Chondrocyte (in vitro differentiated cells): ENCODE data around the gene INSC. TPM values are rescaled to one million over a fixed set of nuclear protein-coding genes. Genes with fewer than 3 reads are reported as not detected.

Experiments
- DNase-seq: peaks from one replicate; pipeline ENCODE4 v3.0.0; 2021; ENCODE audit warnings: mixed read lengths, low spot score
- H3K27ac Mint-ChIP-seq: one replicate; pipeline ENCODE4 v1.8.0; 2021; ENCODE audit warnings: mild to moderate bottlenecking, moderate library complexity, mixed read lengths; ENCODE audit not compliant: unreplicated experiment
- H3K27me3 Mint-ChIP-seq: 2 replicates; pipeline ENCODE4 v1.8.0; 2021; ENCODE audit warnings: low read depth, mixed read lengths
- H3K36me3 Mint-ChIP-seq: 2 replicates; pipeline ENCODE4 v1.8.0; 2021; ENCODE audit warnings: low read depth, mixed read lengths
- H3K4me1 Mint-ChIP-seq: 2 replicates; pipeline ENCODE4 v1.8.0; 2021; ENCODE audit warnings: low read depth, mild to moderate bottlenecking, mixed read lengths
- H3K4me3 Mint-ChIP-seq: one replicate; pipeline ENCODE4 v1.8.0; 2021; ENCODE audit warnings: mild to moderate bottlenecking, moderate library complexity, mixed read lengths; ENCODE audit not compliant: unreplicated experiment
- H3K9me3 Mint-ChIP-seq: 2 replicates; pipeline ENCODE4 v1.8.0; 2021; ENCODE audit warnings: low read depth, mixed read lengths
- total RNA-seq: library from RNA; stranded (reverse); gene quantifications from 3 replicates; pipeline ENCODE4 v1.2.1, GENCODE V29; 2021
- TF ChIP-seq, protein P1 (sequence below): fragments of 200-600 bp; sonication (generic); IDR thresholded peaks from 2 replicates; pipeline ENCODE4 v1.5.0; 2021; ENCODE audit warnings: antibody characterized with exemption, mild to moderate bottlenecking, moderate library complexity

The INSC gene
- total RNA-seq, 1 donor from 2014 or later: not detected

DNA sequence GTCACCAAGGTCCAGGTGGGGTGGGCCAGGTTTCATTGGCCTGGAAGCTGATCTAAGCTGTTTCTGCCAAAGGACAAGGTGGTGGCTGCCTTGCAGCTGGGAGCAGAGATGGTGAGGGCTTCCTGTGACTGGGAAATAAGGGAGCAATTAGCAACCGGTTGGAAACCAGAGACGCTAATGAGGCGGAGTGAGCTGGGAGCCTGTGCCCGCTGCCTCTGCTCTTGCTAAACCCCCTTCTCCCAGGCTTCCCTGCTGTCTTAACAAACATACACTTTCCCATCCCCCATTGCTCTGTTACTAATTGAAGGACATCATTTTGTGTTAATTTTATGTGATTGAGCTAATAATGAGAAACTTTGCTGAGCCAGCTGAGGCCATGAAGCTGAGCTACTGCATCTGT is 121.8 kb downstream of the INSC start:
- TF ChIP-seq, protein P1, sequence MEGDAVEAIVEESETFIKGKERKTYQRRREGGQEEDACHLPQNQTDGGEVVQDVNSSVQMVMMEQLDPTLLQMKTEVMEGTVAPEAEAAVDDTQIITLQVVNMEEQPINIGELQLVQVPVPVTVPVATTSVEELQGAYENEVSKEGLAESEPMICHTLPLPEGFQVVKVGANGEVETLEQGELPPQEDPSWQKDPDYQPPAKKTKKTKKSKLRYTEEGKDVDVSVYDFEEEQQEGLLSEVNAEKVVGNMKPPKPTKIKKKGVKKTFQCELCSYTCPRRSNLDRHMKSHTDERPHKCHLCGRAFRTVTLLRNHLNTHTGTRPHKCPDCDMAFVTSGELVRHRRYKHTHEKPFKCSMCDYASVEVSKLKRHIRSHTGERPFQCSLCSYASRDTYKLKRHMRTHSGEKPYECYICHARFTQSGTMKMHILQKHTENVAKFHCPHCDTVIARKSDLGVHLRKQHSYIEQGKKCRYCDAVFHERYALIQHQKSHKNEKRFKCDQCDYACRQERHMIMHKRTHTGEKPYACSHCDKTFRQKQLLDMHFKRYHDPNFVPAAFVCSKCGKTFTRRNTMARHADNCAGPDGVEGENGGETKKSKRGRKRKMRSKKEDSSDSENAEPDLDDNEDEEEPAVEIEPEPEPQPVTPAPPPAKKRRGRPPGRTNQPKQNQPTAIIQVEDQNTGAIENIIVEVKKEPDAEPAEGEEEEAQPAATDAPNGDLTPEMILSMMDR: no peak
- Mint-ChIP-seq H3K36me3 (no peaks in the 10 kb centered on the region), H3K9me3 (peaks cover 2% of the 10 kb centered on the region), H3K4me3 (no peak overlapping the region), H3K4me1 (no peaks in the 10 kb centered on the region), H3K27me3 (peaks cover 3% of the 10 kb centered on the region), H3K27ac (no peak overlapping the region)
- DNase-seq: no peak

DNA sequence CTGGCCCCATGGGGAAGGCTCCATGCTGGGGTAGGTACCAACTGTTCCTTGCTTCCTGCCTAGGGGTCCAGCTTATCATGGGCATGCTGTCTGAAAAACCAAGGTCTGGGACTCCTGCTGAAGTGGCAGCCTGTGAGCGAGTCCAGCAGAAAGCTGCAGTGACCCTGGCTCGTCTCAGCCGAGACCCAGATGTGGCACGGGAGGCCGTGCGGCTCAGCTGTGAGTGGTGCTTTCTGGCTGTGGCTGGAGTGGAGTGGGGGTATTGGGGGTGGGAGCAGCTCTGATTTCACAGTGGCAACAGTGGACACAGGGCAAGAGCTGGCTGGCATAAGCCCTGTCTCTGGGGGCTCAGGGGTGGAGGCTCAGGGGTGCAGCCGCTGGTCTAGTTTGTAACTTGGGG is 124.1 kb downstream of the INSC start:
- Mint-ChIP-seq H3K4me3 (no peak overlapping the region), H3K9me3 (peaks cover 2% of the 10 kb centered on the region), H3K27me3 (peaks cover 6% of the 10 kb centered on the region), H3K36me3 (no peaks in the 10 kb centered on the region), H3K4me1 (no peaks in the 10 kb centered on the region), H3K27ac (no peak overlapping the region)
- no peak for DNase-seq
- TF ChIP-seq, protein P1: no peak

DNA sequence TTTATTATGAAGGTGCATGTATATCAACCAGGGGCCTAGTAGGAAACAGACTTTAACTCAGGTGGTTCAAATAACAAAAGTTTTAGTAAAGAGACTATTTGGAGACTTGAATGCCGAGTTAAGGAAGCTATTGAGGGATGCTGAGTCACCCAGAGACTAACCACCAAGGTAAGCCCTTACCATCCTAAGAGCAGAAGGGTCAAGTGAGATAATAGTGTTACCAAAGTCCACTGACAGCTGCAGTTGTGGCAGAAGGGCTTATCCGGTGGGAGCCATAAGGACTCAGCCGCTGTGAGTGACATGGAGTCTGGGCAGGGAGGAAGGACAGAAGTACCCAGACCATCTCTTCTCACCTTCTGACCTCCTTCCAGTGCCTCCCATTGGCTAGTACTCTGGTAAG is 134.0 kb downstream of the INSC start:
- H3K36me3 Mint-ChIP-seq: no peaks in the 10 kb centered on the region
- H3K4me1 Mint-ChIP-seq: no peaks in the 10 kb centered on the region
- H3K27ac Mint-ChIP-seq: no peak overlapping the region
- TF ChIP-seq, protein P1: no peak
- no peaks in the 10 kb centered on the region for H3K9me3 Mint-ChIP-seq
- H3K27me3 Mint-ChIP-seq: peaks cover 20% of the 10 kb centered on the region
- no peak overlapping the region for H3K4me3 Mint-ChIP-seq
- DNase-seq: no peak

DNA sequence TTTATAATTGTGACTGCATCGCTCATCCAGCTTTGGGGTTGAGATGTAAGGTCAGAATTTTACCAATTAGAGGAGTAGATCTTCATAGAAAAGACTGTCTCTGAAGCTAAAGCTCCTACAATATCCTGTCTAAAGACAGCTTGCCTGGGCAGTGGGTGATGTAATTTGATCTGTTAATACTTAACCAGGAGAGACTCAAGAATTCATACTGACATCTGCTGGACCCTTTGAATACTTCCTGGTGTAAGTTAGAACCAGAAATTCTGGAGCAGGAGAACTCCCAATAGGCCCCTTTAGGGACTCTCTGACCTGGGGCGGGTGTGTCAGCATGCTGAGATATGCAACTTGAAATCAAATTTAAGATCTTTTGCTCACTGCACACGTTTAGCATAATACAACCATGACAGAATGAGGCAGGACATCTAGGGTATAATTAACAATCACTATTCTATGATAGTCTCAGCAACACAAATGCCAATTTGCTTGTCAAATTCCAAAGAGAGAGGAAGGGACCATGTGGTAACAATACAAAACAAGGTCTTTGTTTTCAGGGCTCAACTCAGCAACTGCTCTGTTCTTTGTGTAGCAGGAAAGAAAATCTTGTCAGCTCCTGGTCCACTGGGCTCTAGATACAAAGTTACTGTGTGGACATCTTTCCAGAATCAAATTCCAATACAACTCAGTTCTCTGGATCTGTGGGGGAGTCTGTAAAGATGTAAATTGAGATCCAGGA is 143.9 kb downstream of the INSC start:
- TF ChIP-seq, protein P1: peak; percentile 72
- H3K36me3 Mint-ChIP-seq: no peaks in the 10 kb centered on the region
- DNase-seq: no peak
- no peak overlapping the region for H3K4me3 Mint-ChIP-seq
- peak overlapping the region; percentile 33 for H3K27ac Mint-ChIP-seq
- H3K9me3 Mint-ChIP-seq: no peaks in the 10 kb centered on the region
- H3K4me1 Mint-ChIP-seq: peaks cover 14% of the 10 kb centered on the region
- H3K27me3 Mint-ChIP-seq: no peaks in the 10 kb centered on the region

DNA sequence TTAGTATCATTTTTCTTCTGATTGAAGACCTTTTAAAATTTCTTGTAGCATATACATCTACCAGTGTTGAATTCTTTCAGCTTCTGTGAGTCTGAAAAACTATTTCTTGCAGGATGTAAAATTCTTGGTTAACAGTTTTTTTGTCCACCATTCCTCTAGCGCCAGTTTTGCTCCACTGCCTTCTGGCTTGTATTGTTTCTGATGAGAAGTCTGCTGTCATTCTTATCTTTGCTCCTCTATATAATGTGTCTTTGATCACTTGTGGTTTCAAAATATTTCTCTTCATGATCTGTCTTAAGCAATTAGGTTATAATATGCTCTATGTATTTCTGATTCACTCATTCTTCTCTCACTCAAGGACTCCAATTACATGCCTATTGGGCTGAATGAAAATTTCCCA is 152.3 kb downstream of the INSC start:
- H3K9me3 Mint-ChIP-seq: peaks cover 27% of the 10 kb centered on the region
- H3K27ac Mint-ChIP-seq: no peak overlapping the region
- no peaks in the 10 kb centered on the region for H3K4me1 Mint-ChIP-seq
- TF ChIP-seq, protein P1: no peak
- peaks cover 3% of the 10 kb centered on the region for H3K36me3 Mint-ChIP-seq
- H3K4me3 Mint-ChIP-seq: no peak overlapping the region
- no peaks in the 10 kb centered on the region for H3K27me3 Mint-ChIP-seq
- no peak for DNase-seq
